ENCODE results near the gene EXOC6B.
A peak's percentile ranks its signal among the peaks of the same experiment; 100 is the strongest.
"Not testable (repeated sequence)": the region's sequence is repeated elsewhere in the genome, so short reads cannot be mapped to it uniquely, and the experiment has no call there.

The EXOC6B gene

DNA sequence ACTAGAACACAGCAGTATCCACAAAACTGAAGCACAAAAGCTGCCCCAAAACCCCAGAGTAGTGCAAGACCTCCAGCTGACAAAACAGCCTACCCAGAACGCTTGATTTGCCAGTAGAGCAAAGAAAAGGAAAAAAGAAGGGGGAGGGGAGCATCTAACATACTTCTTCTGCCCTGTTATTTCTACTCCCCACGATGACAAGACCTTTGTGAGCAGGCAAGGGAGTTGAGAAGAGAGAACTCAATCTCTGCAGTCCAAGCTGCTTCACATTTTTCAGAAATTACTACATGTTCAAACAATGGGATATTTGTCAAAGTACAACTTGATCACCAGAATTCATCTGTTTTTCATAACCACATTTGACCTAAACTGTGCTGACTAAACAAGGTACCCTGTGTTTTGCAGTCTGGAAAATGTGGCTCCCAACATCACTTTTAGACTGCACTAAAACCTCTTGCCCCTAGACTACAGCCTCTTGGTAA is 286.7 kb downstream of the EXOC6B start:
- peak; percentile 94 for DNase-seq

DNA sequence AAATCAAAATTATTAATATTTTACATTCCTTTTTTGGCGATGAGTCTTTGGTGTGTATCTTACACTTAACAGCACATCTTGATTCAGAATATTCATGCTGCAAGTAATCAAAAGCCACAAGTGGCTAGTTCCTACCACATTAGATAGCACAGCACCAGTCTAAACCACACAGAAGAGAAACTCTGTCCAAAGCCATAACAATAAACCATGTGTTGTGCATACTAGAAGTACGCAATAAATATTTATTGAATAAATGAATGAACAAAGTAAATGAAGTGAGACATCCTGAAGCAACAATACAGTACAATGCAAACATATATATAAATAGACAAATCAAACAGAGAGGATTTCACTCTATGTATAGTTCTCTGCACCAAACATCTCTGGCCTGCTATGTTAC is 287.3 kb downstream of the EXOC6B start:
- peak; percentile 5 for DNase-seq

DNA sequence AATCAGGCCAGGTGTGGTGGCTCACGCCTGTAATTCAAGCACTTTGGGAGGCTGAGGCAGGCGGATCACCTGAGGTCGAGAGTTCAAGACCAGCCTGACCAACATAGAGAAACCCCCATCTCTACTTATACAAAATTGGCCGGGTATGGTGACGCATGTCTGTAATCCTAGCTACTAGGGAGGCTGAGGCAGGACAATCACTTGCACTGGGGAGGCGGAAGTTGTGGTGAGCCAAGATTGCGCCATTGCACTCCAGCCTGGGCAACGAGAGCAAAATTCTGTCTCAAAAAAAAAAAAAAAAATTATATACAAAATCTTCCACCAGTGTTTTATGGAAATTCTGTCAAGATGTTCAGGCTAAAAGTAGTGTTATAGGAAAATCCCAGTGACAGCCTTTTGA is 290.2 kb downstream of the EXOC6B start:
- DNase-seq = not testable (repeated sequence)

DNA sequence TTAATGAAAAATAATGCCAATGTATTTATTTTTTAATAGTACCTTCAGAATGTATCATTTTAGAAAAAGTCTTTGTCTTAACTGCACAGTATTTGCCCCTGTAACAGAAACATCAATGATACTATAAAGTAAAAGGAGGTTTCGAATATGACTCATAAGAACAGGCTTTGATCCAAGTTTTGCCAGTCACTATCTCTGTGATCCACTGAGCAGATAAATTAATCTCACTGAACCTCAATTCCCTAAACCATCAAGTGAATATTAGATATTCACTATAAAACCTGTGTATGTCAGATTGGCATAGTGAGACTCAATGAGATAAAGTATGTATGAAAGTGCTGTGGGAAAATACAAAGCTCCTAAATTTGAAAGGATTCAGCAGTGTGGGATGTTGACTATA is 292.1 kb downstream of the EXOC6B start:
- peak; percentile 32 for DNase-seq

DNA sequence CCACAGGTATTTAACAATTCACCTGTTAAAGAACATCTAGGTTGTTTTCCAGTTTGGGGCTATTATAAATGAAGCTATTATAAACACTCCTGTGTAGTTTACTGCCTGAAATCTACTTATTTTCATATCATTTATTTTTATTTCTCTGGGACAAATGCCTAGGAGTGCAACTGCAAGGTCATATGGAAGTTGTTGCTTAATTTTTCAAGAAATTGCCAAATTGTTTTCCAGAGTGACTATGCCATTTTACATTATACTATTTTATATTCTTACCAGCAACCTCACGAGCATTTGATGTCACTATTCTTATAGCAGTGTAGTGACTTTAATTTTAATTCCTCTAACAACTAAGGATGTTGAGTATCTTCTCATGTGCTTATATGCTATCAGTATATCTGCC is 298.4 kb downstream of the EXOC6B start:
- DNase-seq = no peak

DNA sequence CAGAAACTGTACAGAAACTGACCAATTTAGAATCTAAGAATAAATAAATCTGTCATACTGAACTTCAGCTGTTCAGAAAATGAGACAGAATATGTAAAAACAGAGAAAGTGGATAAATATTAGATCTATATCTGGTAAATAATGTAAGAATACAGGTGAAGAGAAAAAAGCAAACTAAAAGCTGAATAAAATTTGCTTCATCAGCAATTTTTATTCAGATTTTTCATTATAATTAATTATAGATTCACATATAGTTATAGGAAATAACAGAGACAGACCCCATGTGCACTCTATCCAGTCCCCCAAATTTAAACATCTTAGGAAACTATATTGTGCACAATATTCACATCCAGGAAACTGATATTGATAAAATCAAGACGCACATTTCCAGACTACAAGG is 299.2 kb downstream of the EXOC6B start:
- no peak for DNase-seq

DNA sequence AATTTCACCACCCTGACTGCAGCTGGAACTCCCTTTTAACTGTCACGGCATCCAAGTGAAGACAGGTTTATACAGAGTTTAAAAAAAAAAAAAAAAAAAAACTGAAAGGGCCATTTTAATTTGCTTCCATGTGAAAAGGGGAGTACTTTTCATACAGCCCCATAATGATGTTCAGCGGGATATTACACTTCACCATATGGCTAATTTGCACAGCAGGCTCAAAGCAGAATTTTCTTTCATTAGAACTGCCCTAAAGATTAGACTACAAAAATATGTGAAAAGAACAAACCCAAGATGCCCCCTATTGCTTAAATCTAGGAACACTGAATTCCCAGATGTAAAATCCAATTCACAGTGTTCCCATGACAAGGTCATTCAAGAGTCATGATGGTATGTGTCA is 301.8 kb downstream of the EXOC6B start:
- no peak for DNase-seq

DNA sequence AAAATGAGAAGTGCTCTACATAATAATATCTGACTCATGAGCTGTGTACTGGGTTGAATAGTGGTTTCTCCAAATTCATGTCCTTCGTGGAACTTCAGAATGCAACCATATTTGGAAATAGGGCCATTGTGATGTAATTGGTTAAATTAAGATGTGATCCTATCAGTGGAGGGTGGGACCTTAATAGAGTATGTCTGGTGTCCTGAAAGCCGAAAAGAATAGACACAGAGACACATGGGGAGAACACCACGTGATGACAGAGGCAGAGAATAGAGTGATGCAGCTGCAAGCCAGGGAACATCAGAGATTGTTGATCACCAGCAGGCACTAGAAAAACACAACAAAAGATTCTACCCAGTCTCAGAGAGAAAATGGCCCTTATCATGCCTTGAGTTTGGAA is 310.1 kb downstream of the EXOC6B start:
- peak; percentile 31 for DNase-seq

DNA sequence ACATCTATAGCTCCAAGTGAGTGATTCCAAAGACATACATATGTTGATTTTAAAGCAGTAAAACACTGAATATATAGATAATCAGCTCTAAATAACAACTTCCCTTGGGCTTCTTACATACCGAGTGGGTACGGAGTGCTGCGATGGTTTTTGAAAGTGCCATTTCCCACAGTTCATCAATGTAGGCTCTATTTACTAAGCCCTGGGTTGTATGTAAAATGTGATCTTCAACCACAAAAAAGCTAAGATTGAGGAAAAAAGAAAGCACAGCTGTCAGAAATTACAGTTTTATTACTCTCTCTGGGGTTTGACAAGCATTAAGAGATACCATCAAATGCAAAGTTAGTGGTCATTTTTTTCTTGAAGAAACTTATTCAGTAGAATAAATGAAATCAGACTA is 312.8 kb downstream of the EXOC6B start:
- DNase-seq = no peak

DNA sequence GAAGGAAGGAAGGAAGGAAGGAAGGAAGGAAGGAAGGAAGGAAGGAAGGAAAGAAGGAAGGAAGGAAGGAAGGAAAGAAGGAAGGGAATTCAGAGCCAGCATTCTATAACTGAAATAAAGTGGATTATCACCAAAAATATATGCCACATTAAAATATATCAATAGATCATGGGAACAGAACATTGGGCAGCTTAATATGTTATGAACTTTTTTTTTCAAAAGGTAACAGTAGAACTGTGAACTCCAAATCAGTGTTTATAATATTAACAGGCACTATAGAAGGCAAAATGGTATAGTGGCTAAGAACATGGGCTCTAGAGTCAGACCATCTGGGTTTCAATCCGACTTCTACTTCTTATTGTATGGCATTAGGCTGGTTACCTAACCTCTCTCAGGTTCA is 313.5 kb downstream of the EXOC6B start:
- no peak for DNase-seq

DNA sequence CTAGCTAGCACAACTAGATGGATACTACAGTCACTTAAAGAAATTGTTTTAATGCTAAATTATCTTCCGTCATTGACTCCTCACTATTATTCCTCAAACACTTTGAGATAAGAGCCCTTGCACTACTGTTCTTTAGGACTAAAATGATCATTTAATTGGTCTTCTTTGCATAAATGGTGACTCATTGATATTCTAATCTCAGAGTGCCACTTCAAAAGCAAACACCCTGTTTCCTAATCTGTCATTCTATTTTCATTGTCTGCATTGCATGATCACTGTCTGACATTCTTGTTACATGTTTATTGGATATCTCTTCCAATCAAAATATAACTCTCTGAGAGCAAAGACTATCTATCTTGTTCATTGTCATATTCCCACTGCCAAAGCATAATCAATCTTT is 313.9 kb downstream of the EXOC6B start:
- no peak for DNase-seq

DNA sequence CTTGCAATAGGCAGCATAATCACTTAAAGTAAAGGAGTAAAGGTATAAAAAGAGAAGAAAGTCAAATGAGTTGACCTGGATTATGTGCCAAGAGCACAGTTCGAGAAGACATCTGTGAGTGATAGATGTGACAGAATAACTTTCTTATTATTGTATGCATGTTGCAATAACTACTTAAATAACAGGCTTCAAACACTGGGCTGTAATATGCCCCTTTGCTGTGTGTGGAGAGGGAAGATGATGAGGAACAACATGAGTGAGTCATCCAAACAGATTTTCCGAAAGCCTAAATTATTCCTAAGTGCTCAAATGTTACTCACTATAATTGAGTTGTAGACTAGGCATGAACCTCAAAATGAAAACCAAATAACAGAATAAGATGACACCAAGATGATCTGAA is 328.1 kb downstream of the EXOC6B start:
- DNase-seq = peak; percentile 14

DNA sequence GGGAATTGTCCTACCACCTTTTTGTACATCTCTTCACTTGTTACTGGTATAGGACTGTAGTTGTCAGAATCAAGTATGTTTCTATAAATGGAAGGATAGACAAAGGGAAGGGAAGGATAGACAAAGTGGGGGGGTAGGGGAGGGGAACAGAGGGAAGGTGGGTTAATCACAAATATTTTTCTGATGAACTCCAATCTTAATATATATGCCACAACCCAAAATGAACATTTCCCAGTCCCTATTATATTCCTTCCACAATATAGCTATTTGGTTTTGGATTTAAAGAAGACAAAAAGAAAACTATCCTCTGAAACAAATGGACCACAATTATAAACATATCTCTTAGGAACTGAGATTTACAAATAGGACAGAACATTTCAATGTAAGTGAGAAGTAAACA is 329.4 kb downstream of the EXOC6B start:
- DNase-seq = no peak

DNA sequence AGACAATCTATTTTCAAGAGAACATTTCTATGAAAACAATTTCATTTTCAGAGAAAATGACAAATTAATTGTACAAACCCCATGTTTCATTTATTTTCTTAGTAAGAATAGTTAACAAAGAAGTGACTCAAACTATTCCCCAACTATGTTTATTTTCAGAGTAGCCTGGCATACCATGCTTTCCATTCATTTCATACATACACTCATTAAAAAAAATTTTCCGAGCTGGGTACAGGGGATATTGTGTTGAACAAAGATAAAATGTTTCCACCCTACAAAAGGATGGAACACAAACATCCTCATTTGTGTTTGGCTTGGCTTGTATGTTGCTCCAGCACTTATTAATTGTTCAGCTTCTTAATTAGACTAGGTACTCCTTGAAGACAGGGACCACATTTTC is 331.4 kb downstream of the EXOC6B start:
- DNase-seq = no peak

DNA sequence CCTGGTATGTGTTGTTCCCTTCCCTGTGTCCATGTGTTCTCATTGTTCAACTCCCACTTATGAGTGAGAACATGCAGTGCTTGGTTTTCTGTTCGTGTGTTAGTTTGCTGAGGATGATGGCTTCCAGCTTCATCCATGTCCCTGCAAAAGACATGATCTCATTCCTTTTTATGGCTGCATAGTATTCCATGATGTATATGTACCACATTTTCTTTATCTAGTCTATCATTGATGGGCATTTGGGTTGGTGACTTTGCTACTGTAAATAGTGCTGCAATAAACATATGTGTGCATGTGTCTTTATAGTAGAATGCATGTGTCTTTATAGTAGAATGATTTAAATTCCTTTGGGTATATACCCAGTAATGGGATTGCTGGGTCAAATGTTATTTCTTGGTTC is 341.2 kb downstream of the EXOC6B start:
- DNase-seq = not testable (repeated sequence)

DNA sequence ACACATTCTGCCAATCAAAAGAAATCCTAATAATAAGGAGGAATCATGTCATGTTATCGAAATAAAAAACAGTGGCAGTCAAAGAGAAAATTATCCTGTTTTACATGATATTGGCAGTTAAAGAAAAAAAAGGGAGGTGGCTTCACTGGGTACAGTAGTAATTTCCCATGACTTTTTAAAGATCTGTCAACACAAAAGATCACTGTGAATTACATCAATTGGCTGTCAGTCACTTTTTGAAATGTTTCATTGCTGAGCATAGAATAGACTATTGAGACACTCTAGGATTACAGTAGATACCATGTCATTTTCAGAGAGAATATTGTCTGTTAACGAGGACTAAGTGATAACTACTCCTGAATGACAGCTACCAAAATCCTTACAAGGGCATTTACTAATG is 342.5 kb downstream of the EXOC6B start:
- no peak for DNase-seq

DNA sequence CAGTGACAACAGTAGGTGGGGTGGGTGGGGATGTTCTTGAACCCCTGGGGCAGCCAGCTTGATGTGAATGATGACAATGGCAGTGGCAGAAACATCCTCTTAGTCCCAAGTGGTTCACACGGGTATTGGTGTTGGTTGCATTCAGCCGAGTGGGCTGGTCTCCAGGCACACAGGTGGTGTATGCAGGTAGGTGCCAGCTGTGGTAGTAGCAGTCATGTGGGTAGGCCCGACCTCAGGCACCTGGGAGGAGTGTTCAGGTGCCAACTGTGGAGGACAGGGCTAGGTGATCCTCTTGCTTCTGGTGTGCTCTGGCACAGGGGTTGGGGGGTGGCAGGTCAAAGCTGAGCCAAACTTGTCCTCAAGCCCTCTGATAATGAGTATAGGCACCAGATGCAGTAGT is 350.6 kb downstream of the EXOC6B start:
- DNase-seq = no peak

DNA sequence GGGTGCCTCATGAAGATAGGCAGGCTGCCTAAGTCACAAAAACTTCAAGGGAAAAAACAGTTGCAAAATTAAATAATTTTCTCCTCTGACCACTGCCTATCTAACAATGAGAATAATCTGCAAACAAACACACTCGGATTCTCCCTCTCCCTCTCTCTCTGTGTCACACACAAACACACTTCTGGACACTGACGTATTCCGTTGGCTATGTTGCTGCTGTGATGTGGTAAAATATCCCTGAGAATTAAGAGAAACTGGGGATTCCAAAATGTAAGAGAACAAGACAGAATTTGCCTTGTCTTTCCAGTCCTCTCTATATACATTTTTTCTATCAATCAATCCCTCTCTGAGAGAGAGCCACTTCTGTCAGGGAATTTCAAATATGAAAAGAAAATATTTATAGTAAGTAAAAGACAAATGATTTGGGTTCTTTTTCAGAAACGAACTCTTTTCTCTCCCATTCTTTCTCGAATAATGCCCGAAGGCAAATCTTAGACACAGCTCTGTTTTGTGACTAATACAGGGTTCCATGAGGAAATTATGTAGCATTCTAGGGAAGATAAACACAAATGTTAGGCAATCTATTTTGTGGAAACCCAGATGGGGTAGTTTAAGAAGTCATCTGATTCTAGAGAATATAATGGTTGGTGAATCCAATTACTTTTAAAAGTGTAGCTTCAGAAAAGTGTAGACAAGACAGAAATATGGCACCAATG is 367.9 kb downstream of the EXOC6B start:
- DNase-seq = no peak

DNA sequence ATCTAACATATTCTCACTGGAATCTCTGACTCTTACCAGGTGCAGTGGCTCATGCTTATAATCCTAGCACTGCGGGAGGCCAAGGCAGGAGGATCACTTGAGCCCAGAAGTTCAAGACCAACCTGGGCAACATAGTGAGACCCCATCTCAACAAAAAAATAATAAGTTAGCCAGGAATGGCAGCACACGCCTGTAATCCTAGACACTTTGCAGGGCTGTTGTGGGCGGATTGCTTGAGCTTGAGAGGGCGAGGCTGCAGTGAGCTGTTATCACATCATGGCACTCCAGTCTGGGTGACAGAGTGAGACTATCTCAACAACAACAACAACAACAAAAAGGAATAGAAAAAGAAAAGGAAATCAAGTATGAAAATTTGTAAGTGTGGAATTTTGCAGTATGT is 371.6 kb downstream of the EXOC6B start:
- DNase-seq = no peak

DNA sequence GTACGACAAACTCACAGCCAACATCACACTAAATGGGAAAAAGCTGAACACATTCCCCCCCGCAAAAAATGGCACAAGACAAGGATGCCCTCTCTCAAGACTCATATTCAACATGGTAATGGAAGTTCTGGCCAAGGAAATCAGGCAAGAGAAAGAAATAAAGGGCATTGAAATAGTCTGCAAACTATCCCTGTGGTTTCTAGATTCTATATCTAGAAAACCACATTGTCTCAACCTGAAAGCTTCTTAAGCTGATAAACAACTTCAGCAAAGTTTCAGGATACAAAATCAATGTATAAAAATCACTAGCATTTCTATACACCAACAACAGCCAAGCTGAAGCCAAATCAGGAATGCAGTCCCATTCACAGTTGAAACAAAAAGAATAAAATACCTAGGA is 383.6 kb downstream of the EXOC6B start:
- DNase-seq = no peak

DNA sequence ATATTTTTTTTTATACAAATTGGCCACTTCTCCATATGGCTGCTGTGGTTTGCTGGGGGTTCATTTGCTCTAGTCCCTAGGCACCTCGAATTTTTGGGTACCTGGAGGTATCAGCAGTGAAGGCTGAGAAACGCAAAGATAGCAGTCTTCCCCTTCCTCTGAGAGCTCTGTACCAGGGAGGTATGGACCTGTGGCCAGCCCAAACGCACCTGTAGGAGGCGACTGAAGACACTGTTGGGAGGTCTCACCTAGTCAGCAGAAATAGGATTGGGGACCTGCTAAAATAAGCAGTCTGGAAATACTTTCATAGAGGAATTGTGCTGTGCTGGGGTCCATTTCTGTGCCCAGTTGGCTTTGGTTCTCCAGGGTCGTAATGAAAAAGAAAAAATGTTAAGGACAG is 385.9 kb downstream of the EXOC6B start:
- no peak for DNase-seq

DNA sequence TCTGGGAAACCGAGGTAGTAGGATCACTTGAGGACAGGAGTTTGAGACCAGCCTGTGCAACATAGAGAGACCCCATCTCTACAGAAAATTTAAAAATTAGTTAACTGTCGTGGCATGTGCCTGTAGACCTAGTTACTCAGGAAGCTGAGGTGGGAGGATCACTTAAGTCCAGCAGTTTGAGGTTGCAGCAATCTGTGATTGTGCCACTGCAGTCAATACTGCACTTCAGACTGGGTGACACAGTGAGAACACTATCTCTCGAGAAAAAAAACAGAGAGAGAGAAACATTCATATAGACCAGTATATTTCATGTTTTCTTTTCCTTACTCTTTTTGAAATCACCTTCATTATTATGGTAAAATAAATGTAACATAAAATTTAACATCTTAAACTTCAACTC is 387.5 kb downstream of the EXOC6B start:
- no peak for DNase-seq

DNA sequence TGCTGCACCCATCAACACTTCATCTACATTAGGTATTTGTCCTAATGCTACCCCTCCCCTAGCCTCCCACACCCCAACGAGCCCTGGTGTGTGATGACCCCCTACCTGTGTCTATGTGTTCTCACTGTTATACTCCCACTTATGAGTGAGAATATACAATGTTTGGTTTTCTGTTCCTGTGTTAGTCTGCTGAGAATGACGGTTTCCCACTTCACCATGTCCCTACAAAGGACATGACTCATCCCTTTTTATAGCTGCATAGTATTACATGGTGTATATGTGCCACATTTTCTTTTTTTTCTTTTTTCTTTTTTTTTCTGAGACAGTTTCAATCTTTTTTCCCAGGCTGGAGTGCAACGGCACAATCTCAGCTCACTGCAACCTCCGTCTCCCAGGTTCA is 394.1 kb downstream of the EXOC6B start:
- DNase-seq = no peak

DNA sequence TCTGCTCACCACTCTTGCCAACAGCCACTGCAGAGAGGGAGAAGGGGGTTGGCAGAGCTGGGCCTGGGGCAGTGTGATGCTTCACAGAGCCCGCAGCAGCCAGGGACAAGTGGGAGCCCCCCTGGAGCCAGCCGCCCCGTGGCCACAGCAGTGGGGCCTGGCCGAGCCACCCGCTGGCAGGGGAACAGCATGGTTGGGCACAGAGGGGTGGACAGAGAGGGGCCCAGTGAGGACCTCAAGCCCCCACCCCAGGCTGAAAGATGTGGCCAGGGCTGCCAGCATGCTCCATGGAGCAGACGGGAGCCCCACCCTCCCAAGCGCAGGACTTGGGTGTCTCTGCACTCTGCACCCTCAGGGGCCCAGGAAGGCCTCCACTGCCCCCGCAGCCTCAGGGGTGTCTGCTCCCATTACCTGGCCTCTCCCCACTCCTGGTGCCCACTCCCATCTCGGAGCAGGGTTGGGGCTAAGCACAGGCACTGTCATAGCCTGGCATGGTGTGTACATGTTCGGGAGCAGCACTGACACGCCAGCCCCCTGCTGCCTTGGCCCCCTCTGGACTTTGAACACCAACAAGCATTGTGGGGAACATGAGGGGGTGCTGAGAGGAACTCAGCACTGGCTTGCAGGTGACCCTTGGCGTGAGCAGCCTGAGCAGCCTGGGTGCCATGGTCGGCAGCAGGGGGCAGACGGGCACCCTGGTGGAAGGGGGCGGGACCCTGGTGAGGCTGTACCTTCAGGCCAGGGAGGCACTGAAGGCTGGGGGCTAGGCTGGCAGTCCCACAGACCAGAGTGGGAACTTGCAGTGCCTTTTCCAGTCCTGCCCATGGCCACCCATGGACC is 398.6 kb downstream of the EXOC6B start:
- DNase-seq = no peak
